IPS-NIHi7 (cell line): Measurements from ENCODE around the gene PITPNC1.
"Not testable (repeated sequence)": the region's sequence is repeated elsewhere in the genome, so short reads cannot be mapped to it uniquely, and the experiment has no call there.

ENCODE experiments used
- DNase-seq: peaks from one replicate; pipeline ENCODE4 v3.0.0; 2012; ENCODE audit warnings: mixed read lengths; ENCODE audit errors: extremely low spot score

PITPNC1 gene

DNA sequence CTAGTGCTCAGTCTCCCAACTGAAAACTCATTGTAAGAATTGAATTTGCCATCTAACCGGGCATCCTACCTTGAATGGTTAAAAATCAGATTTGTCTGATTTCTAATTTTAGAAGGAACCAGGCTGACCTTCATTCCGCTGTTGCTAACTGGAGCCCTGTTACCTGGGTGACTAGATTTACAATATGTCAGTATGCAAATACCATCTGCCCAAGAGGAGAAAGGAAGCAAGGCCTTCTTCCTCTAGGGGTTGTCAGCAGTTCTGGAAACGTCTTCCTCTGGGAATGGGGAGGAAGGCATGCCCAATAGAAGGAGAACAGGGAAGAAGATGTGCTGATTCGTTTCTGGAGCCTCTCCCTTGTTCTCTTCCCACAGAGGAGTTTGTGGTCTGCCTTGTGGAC, 137.9 kb downstream of the PITPNC1 start:
- no peak for DNase-seq

DNA sequence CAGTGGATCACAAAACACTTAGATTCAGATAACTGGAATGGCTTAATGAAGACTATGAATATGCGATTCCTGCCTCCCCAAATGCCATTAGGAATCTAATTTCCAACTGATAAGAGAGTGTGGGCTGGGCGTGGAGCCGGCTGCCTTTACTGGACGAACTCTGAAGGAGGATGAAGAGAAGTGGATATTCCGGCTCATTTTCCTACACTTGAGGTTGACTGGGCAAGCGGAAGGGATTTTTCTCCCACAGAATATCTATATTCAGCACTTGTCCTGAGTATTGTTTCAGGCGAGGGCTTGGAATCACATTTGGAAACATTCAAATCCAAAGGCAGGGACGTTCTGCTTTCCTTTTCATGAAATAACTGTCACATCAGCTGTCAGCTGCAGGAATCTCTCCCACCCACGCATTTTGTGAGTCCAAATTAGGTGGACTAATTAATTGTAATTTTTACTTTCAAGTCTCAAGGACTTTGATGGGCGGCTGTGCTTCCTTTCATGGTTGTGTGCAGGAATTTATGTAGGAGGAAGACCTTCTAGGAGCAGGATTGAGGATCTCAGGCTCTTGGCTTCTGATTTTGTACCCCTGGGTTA, 138.5 kb downstream of the PITPNC1 start:
- no peak for DNase-seq

DNA sequence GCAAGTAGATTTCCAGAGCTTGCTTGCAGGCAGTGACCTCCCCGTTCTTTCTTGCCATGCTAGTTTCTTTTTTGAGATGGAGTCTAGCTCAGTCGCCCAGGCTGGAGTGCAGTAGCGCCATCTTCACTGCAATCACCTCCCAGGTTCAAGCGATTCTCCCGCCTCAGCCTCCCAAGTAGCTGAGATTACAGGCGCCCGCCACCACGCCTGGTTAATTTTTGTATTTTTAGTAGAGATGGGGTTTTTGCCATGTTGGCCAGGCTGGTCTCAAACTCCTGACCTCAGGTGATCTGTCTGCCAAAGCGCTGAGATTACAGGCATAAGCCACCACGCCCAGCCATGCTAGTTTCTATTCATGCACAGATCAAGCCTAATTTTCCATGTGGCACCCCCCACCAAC, 139.5 kb downstream of the PITPNC1 start:
- not testable (repeated sequence) for DNase-seq

DNA sequence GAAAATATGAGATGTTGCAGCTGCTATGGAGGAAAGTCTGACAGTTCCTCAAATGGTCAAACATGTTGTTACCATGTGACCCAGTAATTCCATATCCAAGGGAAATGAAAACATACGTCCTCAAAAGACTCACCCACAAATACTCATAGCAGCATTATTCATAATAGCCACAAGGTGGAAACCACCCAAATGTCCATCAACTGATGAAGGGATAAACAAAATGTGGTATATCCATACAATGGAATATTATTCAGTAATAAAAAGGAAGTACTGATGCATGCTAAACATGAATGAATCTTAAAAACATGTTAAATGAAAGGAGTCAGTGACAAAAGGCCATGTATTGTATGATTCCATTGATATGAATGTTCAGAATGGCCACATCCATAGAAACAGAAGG, 140.2 kb downstream of the PITPNC1 start:
- DNase-seq: no peak

DNA sequence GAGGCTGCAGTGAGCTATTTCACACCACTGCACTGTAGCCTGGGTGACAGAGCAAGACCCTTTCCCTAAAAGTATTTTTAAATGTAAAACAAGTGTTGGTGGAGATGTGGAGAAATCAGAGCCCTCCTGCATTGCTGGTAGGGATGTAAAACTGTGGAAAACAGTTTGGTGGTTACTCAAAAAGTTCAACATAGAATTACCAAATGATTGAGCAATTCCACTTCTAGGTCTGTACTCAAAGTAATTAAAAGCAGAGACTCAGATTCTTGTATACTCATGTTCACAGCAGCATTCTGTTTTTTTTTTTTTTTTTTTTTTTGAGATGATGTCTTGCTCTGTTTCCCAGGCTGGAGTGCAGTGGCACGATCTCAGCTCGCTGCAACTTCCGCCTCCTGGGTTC, 141.8 kb downstream of the PITPNC1 start:
- no peak for DNase-seq

DNA sequence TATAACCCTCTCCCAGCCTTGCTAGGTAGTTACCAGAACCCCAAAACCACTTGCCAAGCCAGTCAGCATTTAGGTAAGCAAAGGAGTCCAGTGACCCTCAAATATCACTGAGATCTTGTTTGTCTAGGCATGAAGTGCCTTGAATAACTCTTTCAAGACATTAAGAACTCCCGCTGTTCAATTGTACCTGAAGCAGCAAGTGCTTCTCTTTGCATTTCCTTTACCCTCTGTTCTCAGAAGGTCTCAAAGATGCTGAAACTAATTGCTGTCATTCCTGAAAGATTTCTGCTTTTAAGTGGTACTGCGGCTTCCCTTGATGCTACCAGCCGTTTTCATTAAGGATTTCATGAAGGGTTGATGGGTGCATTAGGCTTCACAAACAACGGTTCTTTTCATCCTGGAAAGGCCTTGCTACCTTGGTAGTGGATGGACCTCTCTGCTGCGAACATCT, 142.7 kb downstream of the PITPNC1 start:
- DNase-seq: no peak

DNA sequence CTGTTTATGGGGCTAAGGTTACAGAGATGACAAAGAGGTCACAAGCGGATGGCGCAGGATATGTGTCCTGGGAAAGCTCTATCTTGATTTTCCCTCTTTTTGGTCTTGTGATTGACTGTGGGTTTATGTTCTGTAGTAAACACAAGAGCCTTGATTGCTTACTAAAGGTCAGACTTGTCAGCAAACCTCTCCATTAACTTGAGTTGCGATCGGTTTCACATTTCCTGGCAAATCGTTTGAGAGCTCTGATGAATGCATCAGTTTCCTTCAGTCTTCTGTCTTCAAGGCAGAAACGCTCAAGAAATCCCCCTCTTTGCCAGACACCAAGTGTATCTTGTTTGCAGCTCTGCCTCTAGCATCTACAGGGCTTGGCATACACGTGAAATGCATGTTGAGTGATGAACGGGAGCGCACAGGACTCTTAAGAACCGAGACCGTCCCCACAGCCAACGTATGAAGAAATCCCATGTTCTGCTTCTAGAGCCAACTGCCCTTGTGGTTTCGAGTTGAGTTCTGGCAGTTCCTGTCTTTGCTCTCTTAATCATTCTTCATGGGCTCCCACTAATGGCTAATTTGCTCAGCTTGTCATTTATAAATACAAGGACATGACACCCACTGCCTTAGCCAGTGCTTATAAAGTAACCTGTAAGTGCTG, 143.3 kb downstream of the PITPNC1 start:
- DNase-seq: no peak

DNA sequence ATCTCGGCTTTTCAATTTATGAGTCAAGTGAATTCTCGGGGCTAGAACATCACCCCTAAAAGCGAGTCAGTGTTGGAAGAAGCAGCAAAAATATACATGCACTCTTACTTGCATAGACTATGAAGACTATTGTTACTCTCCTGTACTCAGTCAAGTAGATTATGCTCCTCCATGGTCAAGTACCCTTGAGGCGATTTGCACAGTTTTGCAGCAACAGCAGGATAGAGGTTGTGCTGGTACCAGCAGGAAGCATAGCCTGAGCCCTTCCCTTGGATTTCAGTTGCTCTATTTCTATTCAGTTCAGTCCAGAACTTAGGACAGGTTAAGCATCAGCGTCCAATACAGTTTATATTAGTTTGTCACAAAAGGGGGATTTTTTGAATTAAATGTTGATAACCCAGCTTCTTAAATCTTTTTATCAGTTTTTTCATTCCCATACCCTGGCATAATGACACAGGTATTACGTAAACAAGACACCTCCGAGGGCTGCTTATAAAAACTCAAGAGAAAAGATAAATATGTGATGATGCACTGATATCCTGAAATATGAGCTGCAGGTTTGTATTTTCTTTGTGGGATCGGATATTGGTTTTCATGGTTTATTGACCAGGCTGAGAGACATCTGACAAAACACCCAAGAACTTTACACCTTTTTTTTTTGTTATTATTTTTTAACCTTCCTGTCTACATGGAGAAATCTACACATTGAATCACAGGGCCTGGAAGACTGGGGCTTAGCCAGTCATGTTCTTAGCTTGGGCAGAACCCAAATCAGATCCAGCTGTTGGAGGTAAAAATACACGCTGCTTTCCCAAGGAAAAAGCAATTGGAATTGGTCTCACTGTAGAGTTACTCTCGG, 144.1 kb downstream of the PITPNC1 start:
- no peak for DNase-seq

DNA sequence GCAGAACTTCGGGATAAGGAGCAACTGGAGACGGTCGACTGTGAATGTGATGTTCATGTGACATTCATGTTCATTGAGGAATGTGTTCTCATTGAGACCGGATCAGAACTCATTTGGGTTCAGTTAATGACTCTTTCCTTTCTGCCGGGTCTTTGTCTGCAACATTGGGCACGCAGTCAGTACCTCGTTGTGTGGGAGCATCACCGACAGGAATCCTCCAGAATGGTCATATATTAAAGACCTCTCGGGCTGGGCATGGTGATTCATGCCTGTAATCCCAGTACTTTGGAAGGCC, 144.6 kb downstream of the PITPNC1 start:
- no peak for DNase-seq

DNA sequence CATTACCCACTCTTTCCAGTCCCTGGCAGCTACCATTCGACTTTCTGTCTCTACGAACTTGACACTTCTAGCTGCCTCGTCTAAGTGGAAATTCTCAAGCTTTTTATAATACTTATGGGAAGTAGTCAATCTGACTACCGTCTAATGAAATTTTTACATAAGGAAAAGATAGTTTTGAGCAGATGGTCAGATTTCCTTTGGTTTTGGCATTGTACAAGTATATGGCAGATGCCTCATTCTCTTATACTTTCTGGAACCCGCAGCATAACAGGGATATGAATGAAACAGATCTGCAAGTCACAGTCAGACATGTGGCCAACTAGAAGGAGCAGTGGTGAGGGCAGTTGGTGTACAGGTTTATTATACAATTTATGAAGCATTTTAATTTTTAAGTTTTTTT, 146.0 kb downstream of the PITPNC1 start:
- no peak for DNase-seq

DNA sequence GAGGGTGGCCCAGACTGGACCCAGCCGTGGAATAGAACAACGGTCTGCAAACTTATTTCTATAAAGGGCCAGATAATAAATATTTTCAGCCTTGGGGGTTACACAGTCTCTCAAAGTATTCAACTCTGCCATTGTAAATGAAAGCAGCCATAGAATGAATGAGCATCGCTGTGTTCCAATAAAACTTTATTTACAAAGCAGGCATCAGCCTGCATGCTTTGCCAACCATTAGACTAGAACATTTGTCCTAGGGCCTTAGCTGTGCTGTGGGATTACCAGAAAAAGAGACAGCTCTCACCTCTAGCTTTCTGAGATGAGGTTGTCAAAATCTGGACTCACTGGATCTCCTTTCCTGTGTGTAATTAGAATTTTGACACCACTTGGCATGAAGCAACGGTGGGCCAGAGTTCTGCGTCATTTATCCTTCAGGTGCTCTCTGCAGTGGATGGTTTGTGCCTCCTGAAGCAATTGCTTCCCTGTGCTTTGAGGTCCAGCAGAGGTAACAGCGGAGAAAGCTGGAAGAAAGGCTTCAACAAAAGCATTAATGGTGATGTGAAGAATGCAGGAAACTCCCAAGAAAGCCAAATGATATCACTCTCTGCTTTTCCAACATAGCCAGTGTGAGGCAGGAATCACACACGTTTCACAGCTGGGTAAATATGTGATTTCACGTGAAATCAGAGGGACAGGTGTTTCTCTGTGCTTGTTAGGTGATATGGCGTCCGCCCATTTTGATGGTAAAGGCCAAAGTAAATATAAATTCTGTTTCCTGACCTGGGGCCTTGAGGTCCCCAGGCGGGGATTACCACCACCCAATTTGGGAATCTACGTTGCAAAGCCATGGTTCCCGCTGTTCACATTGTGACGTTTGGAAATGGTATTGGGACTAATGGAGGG, 148.4 kb downstream of the PITPNC1 start:
- no peak for DNase-seq

DNA sequence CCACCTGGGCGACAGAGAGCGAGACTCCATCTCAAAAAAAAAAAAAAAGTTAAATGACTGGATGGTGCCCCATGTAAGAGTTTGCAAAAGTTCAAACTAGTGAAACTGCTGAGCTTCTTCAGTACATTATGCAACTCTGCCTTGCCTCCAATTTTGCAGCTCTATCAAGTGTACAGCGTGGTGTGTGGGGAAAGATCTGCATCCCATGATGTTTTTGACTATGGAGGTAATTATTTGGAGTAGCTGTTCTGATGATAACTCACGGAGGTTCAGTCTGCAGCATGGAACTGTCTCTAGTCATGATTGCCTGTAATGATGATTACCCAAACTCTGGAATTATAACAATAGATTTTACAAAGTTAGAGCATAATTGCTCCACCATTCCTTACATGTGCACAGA, 149.6 kb downstream of the PITPNC1 start:
- no peak for DNase-seq

DNA sequence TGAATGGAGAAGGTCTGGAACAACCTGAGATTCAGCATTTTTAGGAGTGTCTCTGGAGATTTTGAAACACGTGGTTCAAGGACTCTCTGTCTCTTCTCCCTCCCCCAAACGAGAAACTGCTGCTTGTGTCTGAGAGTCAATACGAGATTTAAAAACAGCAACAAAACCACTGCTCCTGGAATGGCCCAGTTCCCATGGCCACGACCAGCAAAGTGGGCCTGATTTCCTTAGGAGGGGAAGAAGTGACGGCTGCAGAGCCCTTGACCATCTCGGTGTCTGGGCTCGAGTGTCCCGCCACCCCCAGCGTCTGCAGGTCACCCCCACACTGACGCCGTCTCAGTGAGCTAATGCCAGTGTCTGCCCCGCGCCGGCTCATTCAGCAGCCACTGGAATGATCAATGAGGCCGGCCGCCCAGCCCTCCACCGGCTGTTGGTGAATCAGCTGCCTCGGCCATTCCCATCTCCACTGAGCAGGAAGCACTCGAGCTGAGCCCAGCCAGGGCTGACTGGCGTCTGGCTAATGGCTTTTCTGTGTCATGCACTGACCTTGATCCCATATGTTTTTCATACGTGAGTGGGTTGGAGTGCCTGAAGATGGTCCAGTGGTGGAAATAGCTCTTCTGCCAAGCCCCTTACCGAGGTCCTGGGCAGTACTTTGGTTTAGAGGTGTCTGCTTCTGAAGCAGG, 151.8 kb downstream of the PITPNC1 start:
- DNase-seq: peak; percentile 81

DNA sequence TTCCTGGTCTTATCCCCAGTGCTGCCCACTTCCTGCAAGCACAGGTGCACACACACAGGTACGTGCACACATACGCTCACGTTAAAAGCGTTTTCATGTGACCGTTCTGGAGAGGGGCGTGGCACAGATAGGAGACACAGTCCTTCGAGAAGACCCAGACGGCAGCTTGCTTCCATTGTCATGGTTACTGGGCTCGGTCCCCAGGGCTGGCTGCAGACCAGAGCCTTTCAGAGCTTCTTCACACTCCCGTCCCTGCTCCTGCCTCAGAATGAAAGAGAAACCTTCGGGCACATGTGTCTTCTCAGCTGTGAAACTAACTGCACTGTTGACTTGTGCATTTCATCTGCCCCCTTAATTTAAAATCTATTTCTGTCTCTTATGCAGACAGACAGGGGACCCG, 154.2 kb downstream of the PITPNC1 start:
- peak; percentile 48 for DNase-seq

DNA sequence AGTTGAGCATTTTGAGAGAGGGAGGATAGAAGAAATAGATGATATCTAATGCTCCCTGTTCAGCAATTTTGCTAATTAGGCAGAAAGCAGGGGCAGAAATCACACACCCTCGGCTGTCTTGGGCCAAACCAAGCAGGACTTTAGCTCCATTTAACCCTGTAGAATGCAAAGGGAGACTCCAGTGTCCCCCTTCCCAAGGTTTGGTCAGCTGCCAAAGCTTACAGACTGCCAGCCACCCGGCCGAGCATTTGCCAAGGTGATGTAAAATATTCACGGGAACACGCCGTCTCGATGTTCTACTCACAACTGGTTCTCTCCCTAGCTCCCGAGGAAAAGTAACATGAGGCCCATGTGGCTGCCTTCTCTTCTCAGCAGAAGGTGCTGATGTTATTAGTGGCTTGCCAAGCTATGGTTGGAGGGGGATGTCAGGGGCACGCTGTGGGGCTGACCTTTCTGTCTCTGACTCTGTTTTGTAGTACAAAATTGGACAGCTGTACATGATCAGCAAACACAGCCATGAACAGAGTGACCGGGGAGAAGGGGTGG, 155.3 kb downstream of the PITPNC1 start:
- DNase-seq: no peak

DNA sequence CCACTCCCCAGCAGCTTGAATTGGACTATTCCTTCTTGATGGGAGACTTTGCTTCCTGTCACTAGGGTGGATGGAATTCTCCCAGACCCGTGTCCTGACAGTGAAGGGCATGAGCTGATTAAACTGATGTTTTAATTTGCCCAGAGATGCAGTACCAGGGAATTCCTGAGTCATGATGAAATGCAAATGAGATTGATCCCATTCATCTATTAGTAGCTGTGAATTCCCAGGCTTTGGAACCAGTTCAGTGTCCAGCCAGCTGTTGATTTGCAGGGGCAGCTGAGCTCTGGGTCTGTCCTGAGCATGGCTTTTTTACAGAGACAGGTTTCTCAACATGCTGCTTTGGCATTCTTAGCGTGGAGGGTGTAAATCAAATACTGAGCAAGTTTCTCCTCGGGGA, 157.9 kb downstream of the PITPNC1 start:
- no peak for DNase-seq

DNA sequence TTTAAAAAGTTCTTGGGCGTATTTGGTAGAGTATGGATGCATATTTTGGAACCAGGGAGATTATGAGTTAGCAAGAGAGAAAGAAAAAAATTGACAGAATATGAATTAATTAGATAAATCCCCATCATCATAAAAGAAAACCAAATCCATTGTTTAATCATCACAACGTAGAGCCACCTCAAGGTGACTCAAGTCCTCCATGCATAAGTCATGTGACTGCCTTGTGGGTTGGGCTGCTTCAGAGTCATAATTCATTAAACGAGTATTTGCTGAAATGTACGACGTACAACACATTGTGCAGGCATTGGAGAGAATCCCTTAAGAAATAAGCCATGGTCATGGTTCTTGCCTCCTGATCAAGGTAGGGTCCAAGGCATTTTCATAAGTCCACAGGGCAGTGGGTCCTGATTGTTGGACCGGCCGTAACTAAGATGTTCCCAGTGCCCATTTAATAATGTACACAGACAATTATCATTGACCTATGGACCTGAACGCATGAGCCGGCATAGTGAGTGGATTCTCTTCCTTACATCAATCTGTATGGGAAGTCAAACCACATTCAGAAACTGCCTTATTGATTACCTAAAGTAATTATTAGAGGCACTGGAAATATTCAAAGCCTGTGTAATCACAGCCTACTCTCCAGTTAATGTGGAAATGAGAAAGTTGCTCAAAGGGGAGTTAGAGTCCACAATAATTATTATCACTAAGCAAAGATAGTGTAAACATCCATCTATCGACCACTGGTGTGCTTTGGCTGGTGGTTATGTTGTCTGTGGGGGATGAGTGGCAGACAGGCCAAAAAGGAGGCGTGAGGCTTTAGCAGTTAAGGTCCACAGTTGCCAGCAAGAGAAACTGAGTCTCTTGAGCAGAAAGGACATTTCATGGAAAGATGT, 165.4 kb downstream of the PITPNC1 start:
- no peak for DNase-seq

DNA sequence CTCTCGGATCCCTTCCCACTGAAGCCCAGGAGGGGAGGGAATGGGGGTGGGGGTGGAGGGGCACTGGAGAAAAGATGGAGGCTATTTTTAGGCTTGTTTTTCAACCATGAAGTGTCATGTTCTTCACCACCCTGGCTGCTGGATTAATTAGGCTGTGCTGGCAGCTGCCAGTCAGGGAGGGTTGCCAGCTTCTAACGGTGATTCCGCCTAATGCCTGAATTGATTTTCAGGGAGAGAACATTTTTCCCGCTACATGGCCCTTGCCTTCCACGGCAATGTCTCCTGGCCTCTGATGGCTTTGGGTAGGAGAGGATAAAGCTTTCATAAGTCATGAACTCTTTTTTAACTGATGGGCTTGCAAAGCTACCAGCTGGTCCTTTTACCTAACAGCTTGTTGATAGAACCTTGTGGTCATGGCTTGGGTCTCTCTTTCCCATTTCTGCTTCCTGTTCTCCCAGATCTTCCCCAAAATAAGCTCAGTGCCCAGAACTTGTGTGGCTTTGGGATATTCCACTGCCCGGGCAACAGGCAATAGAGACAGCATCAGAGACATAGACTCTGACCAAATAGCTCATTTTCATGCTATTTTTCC, 167.4 kb downstream of the PITPNC1 start:
- no peak for DNase-seq

DNA sequence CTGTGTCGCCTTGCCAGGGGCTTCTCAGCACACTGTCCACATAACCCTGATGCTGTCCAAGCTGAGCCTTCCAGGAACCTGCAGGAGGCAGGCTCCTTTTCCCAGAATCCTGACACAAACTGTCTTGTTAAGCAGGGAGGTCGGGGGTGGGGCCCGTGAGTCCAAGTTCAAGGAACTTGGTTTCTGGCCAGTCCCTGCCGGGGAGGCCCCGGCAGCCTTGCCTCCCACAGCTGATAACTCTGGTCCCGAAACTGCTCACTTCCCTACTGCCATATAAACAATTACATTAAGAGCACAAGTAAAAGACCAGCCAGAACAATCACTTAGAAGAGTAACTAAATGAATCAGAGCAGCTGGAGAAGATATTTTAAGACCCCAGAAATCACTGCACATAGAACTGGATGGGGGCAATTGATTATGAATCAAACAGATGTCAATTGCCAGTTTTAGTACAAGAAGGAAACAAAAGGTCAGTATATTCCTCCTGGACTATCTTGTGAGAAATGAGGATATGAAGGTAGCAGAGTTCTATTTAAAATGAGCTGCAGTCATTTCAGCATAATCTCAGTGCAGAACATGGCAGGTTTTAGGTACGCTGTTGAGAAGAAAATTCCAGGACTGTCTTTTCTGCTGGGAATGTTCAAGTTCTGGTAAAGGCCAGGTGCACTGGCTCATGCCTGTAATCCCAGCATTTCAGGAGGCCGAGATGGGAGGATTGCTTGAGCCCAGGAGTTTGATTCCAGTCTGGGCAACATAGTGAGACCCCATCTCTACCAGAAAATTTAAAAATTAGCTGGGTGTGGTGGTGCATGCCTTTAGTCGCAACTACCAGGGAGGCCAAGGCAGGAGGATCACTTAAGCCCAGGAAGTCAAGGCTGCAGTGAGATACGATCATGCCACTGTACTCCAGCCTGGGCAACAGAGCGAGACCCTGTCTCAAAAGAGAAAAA, 169.8 kb downstream of the PITPNC1 start:
- DNase-seq: no peak
